ENCODE results near the gene RIMBP2.

Gene RIMBP2

GRCh38 chr12:130715998-130716968 lies at the start of gene RIMBP2:
Gene RIMBP2 (minus strand): TSS chr12:130716299. CDS start chr12:130479013, 237,286 bp downstream.
- TF ChIP-seq GATA2 (IDR thresholded peaks at IDR 0.05; ENCODE audit: low read depth, low read length) (no peak), GATA3 (IDR thresholded peaks at IDR 0.05; ENCODE audit: low read depth, low read length) (no peak)

- TF ChIP-seq GATA3 (IDR thresholded peaks at IDR 0.05; ENCODE audit: low read depth, low read length) (no peak), GATA2 (IDR thresholded peaks at IDR 0.05; ENCODE audit: low read depth, low read length) (no peak)
Measured at GRCh38 chr12:130765186-130765659, 49.1 kb upstream of the RIMBP2 start.

- TF ChIP-seq GATA3 (IDR thresholded peaks at IDR 0.05; ENCODE audit: low read depth, low read length): no peak
- TF ChIP-seq GATA2 (IDR thresholded peaks at IDR 0.05; ENCODE audit: low read depth, low read length): no peak
Measured at GRCh38 chr12:130764475-130765185, 48.5 kb upstream of the RIMBP2 start.

GRCh38 chr12:130764073-130764472 lies 48.0 kb upstream of the RIMBP2 start:
- TF ChIP-seq GATA3 (IDR thresholded peaks at IDR 0.05; ENCODE audit: low read depth, low read length): no peak
- no peak for TF ChIP-seq GATA2 (IDR thresholded peaks at IDR 0.05; ENCODE audit: low read depth, low read length)

- TF ChIP-seq GATA3 (IDR thresholded peaks at IDR 0.05; ENCODE audit: low read depth, low read length) (no peak), GATA2 (IDR thresholded peaks at IDR 0.05; ENCODE audit: low read depth, low read length) (no peak)
Measured at GRCh38 chr12:130762319-130762675, 46.2 kb upstream of the RIMBP2 start.

GRCh38 chr12:130761537-130762318 lies 45.6 kb upstream of the RIMBP2 start:
- TF ChIP-seq GATA3 (IDR thresholded peaks at IDR 0.05; ENCODE audit: low read depth, low read length): no peak
- TF ChIP-seq GATA2 (IDR thresholded peaks at IDR 0.05; ENCODE audit: low read depth, low read length): no peak

- TF ChIP-seq GATA2 (IDR thresholded peaks at IDR 0.05; ENCODE audit: low read depth, low read length) (no peak), GATA3 (IDR thresholded peaks at IDR 0.05; ENCODE audit: low read depth, low read length) (no peak)
Measured at GRCh38 chr12:130754234-130754901, 38.3 kb upstream of the RIMBP2 start.

- TF ChIP-seq GATA3 (IDR thresholded peaks at IDR 0.05; ENCODE audit: low read depth, low read length) (no peak), GATA2 (IDR thresholded peaks at IDR 0.05; ENCODE audit: low read depth, low read length) (no peak)
Measured at GRCh38 chr12:130752692-130753230, 36.7 kb upstream of the RIMBP2 start.

GRCh38 chr12:130748786-130749185 lies 32.7 kb upstream of the RIMBP2 start:
- no peak for TF ChIP-seq GATA2 (IDR thresholded peaks at IDR 0.05; ENCODE audit: low read depth, low read length)
- TF ChIP-seq GATA3 (IDR thresholded peaks at IDR 0.05; ENCODE audit: low read depth, low read length): no peak

- no peak for TF ChIP-seq GATA3 (IDR thresholded peaks at IDR 0.05; ENCODE audit: low read depth, low read length)
- TF ChIP-seq GATA2 (IDR thresholded peaks at IDR 0.05; ENCODE audit: low read depth, low read length): no peak
Measured at GRCh38 chr12:130747867-130748740, 32.0 kb upstream of the RIMBP2 start.

GRCh38 chr12:130746546-130746945 lies 30.4 kb upstream of the RIMBP2 start:
- no peak for TF ChIP-seq GATA2 (IDR thresholded peaks at IDR 0.05; ENCODE audit: low read depth, low read length)

GRCh38 chr12:130745921-130746320 lies 29.8 kb upstream of the RIMBP2 start:
- TF ChIP-seq GATA3 (IDR thresholded peaks at IDR 0.05; ENCODE audit: low read depth, low read length): no peak
- TF ChIP-seq GATA2 (IDR thresholded peaks at IDR 0.05; ENCODE audit: low read depth, low read length): no peak

All from SH-SY5Y (cell line).